Retina (tissue), 1 donor: ENCODE data around the gene MED12.
A peak's percentile ranks its signal among the peaks of the same experiment; 100 is the strongest.

ENCODE experiments used
- DNase-seq: peaks from one replicate; pipeline ENCODE4 v3.0.0-alpha.2; 2016

MED12 gene

GRCh38 chrX:71118032-71118984, at the start of gene MED12:
MED12 (plus strand) TSS chrX:71118596; CDS start chrX:71118755, 159 bp downstream.
- DNase-seq = peak; percentile 78

GRCh38 chrX:71070531-71070930, 47.9 kb upstream of the MED12 start:
- no peak for DNase-seq

GRCh38 chrX:71081330-71082123, 36.9 kb upstream of the MED12 start:
- DNase-seq = no peak

- DNase-seq = no peak
These were observed 36.2 kb upstream of the MED12 start for GRCh38 chrX:71082124-71082647.

GRCh38 chrX:71082822-71083221, 35.6 kb upstream of the MED12 start:
- DNase-seq = no peak

- DNase-seq = no peak
These were observed 32.5 kb upstream of the MED12 start for GRCh38 chrX:71085900-71086299.

- no peak for DNase-seq
These were observed 27.1 kb upstream of the MED12 start for GRCh38 chrX:71091263-71091662.

GRCh38 chrX:71095033-71095432, 23.4 kb upstream of the MED12 start:
- DNase-seq = no peak

GRCh38 chrX:71095555-71095980, 22.8 kb upstream of the MED12 start, which contains the start of gene FOXO4:
FOXO4 (plus strand) TSS chrX:71095851; CDS start chrX:71096529, 678 bp downstream.
- DNase-seq = peak; percentile 72

- DNase-seq = peak; percentile 34
These were observed 22.2 kb upstream of the MED12 start for GRCh38 chrX:71095981-71096759.

GRCh38 chrX:71096760-71097032, 21.7 kb upstream of the MED12 start:
- no peak for DNase-seq

GRCh38 chrX:71098302-71098701, 20.1 kb upstream of the MED12 start:
- DNase-seq = no peak

- no peak for DNase-seq
These were observed 19.4 kb upstream of the MED12 start for GRCh38 chrX:71098951-71099506.

GRCh38 chrX:71099736-71100135, 18.7 kb upstream of the MED12 start:
- DNase-seq = no peak

GRCh38 chrX:71100581-71101505, 17.6 kb upstream of the MED12 start:
- no peak for DNase-seq

GRCh38 chrX:71102292-71102691, 16.1 kb upstream of the MED12 start:
- DNase-seq = no peak

- no peak for DNase-seq
These were observed 15.0 kb upstream of the MED12 start for GRCh38 chrX:71103110-71103983.

GRCh38 chrX:71105628-71106027, 12.8 kb upstream of the MED12 start:
- no peak for DNase-seq

- no peak for DNase-seq
These were observed 12.0 kb upstream of the MED12 start, which contains the start of gene CXorf65 for GRCh38 chrX:71106427-71106826. CXorf65 (minus strand) TSS chrX:71106740; CDS start chrX:71106556, 184 bp downstream.

GRCh38 chrX:71107245-71107644, 11.2 kb upstream of the MED12 start:
- DNase-seq = no peak
